Adrenal gland (tissue), 5 donors: ENCODE results near the gene NKAIN2.

Experiments used
- POLR2A ChIP-seq, 2 donors: fragments of 450-650 bp; IDR thresholded peaks; one replicate each; pipeline ENCODE4 v1.6.1; 2017; ENCODE audit warnings: antibody characterized with exemption in 2 of 2, mild to moderate bottlenecking in 2 of 2, moderate library complexity in 1 of 2
- TF ChIP-seq, protein P1 (sequence below), 6 experiments: fragments of 450-650 bp in 4 of 6; fragments of 200-600 bp in 2 of 6; sonication (generic) in 1 of 6; IDR thresholded peaks; 1 replicate in 5 of 6; 2 replicates in 1 of 6; pipeline versions ENCODE4 v1.5.1 to v1.8.0; 2016 to 2021; ENCODE audit warnings: antibody characterized with exemption in 6 of 6, mild to moderate bottlenecking in 2 of 6, moderate library complexity in 1 of 6
- donor health status: DM: no; HTN: no; CAD: no.

DNA sequence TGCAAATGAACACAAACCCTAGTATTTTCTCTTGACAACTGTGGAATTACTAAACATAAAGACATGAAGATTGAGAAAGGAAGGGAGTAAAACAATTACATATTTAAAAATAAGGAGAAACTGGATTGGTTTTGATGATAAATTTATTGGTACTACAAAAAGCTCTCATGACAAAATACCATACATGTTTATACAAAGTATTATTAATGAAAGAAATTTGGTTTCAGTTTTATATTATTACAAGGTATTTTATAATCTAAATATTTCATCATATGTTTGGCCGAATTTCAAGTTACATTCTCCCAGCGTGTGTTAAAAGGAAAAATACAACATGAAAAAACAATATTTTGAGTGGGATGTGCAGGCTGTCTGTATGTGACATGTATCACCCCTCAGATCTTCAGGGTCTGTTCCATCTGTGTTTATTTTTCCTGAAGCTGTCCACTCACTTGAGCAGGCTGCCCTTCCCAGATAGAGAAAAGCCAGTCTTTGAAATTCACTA lies 568.4 kb downstream of the NKAIN2 start:
- TF ChIP-seq POLR2A (IDR thresholded peaks at IDR 0.05), result no peak
- TF ChIP-seq, protein P1, sequence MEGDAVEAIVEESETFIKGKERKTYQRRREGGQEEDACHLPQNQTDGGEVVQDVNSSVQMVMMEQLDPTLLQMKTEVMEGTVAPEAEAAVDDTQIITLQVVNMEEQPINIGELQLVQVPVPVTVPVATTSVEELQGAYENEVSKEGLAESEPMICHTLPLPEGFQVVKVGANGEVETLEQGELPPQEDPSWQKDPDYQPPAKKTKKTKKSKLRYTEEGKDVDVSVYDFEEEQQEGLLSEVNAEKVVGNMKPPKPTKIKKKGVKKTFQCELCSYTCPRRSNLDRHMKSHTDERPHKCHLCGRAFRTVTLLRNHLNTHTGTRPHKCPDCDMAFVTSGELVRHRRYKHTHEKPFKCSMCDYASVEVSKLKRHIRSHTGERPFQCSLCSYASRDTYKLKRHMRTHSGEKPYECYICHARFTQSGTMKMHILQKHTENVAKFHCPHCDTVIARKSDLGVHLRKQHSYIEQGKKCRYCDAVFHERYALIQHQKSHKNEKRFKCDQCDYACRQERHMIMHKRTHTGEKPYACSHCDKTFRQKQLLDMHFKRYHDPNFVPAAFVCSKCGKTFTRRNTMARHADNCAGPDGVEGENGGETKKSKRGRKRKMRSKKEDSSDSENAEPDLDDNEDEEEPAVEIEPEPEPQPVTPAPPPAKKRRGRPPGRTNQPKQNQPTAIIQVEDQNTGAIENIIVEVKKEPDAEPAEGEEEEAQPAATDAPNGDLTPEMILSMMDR (IDR thresholded peaks at IDR 0.05), result no peak
